NCI-H748 (cell line): ENCODE measurements around the gene RAB6B.

ENCODE experiments used
- DNase-seq: peaks from one replicate; lab custom pipeline; 2025; ENCODE audit not compliant: unreplicated experiment; lab: John Stamatoyannopoulos, UW

RAB6B gene

DNA sequence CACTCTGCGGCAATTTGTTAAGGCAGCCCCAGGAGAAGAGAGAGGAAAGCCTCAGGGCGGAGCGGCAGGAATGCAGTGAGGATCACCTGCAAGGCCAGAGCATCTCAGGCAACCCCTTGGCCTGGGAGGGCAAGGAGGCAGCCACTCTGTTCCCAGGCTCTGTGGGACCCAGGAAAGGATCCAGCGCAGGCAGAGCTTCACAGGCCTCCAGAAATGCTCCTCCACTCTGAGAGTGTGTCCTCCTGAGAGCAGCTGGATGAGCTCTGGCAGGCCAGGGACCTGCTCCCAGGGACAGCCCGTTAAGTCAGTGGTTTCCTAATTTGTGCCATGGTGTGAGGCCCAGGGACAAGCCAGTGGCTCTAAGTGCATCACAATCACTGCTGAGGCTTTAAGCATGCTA, 35.2 kb downstream of the RAB6B start:
- DNase-seq: no peak

DNA sequence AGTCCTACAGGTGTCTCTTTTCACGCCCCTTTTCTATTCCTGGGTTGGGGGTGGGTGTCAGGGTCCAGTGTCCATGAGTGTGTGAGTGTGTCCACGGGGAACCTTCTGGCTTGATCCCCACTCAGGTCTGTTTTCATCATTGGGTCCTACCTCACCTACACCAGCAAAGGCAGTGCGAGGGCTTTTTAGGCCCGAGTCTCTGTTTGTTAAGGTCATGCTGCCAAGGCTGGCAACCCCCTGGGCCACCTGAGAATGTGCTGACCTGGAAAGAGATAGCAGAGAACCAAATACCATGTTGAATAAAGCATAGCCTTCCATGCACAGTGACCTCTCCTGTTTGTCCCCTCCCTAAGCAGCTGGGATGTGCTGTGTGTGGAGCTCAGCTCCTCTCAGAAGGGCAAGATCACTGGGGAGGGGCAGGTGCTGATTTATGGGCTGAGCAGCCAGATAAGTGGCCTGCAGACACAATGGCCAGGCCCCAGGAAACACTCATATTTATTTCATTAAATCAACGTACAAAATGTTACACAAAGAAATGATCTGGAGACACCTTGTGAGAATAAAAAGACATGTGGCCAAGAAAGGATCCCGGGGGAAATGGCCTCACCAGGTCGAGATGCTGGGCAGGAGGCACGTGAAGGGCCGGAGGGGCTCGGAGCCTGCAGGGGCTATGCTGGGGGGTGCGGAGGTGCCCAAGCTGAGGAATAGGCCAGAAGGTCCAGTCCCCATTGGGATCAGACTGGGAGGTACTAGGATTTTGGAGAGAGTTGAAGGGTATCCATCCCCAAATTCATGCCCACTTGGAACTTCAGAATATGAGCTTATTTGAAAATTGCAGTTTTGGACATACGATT, 36.1 kb downstream of the RAB6B start:
- no peak for DNase-seq

- no peak for DNase-seq
Observed at GRCh38 chr3:133857767-133858166, 37.9 kb downstream of the RAB6B start.

GRCh38 chr3:133856316-133856715, 39.4 kb downstream of the RAB6B start:
- no peak for DNase-seq

DNA sequence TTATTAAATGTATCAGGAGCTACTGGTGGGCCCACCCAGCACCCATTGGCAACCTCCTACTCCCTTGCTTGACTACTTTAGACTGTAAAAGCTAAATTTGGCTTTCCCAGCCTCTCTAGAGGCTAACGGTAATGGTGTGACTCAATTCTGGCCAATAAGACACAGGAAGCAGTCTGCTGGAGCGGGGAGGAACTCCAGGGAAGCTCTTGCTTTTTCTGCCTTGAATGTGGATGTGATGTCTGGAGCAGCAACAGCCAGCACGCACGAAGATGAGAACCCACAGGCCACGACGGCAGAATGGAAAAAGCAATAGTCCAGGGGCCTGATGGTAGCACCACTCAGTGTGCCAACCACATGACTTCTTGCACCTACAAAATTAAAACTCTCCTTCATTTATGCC, 39.9 kb downstream of the RAB6B start:
- no peak for DNase-seq

DNA sequence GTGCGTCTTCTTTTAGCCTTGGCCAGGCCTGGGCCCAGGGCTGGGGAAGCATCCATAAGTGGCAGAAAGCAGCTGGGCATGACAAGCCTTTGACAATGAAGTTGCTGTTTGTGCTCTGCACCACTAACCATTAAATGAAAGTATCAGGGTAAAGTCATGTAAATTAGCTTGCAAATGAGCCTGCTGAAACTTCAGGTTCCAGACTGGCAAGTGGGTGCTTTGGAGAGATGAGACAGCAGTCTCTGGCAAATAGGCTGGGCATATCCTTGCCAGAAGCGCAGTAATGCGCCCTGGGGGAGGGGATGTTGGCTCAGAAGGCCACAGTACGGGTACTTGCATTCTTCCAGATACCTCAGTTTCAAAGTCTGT, 40.7 kb downstream of the RAB6B start:
- DNase-seq: no peak

DNA sequence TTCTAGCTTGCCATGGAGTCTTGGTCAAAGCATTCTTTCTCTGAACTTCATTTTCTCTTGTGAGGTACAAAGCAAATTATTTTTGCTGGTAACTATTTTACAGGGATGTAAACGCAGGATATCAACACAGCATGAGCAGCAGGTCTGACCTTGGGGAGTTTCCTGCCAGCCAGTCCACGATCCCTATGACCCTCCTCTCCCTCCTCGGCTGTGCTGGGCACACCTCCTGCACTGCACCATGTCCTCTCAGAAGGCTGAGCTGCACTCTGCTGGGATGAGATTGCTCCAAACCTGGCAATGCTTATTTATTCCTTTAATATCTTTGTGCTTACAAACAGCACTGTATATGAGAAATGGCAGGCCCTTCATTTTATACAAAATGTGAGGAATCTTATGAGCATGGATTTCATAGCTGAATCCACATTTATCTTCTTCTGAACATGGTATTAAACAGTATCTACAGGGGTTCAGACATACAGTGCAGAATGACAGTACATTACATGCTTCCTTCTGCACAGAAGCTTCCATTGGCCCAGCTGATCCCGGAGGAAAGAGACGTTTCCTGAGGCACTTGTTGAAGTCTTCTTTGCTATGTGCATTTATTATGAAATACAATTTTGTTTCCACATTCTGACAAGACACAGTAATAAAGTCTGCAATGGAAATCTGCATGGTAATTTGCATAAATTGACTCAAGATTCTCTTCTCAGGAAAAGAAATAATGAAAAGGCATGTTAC, 41.2 kb downstream of the RAB6B start:
- DNase-seq: no peak

GRCh38 chr3:133853925-133854227, 41.8 kb downstream of the RAB6B start:
- DNase-seq: no peak

GRCh38 chr3:133853063-133853924, 42.4 kb downstream of the RAB6B start:
- no peak for DNase-seq

- no peak for DNase-seq
Observed at GRCh38 chr3:133851931-133852330, 43.8 kb downstream of the RAB6B start.

- no peak for DNase-seq
Observed at GRCh38 chr3:133851266-133851906, 44.3 kb downstream of the RAB6B start.

GRCh38 chr3:133850034-133850433, 45.6 kb downstream of the RAB6B start:
- no peak for DNase-seq

- no peak for DNase-seq
Observed at GRCh38 chr3:133849346-133849745, 46.3 kb downstream of the RAB6B start.

- no peak for DNase-seq
Observed at GRCh38 chr3:133845127-133845526, 50.6 kb downstream of the RAB6B start.

- DNase-seq: no peak
Observed at GRCh38 chr3:133843634-133844033, 52.0 kb downstream of the RAB6B start.

- no peak for DNase-seq
Observed at GRCh38 chr3:133842158-133842557, 53.5 kb downstream of the RAB6B start.

- DNase-seq: no peak
Observed at GRCh38 chr3:133841196-133841595, 54.5 kb downstream of the RAB6B start.

- no peak for DNase-seq
Observed at GRCh38 chr3:133840767-133841166, 54.9 kb downstream of the RAB6B start.

GRCh38 chr3:133840055-133840737, 55.5 kb downstream of the RAB6B start:
- DNase-seq: no peak

GRCh38 chr3:133838916-133839800, 56.5 kb downstream of the RAB6B start:
- DNase-seq: no peak
